SK-N-SH treated with all-trans-retinoic acid at 6 μM for 48 hours (cell line): ENCODE measurements around the gene MRPL27.

Source experiments
- ARNTL ChIP-seq: fragments of 450-650 bp; formaldehyde crosslinking; IDR thresholded peaks from 2 replicates; pipeline ENCODE4 v1.5.0; 2020; ENCODE audit warnings: low read depth, mild to moderate bottlenecking, moderate library complexity, borderline replicate concordance
- ESRRG ChIP-seq: fragments of 250-450 bp; sonication (Bioruptor Pico); IDR thresholded peaks from 2 replicates; pipeline ENCODE4 v1.6.1; 2021; ENCODE audit warnings: mild to moderate bottlenecking
- GLIS3 ChIP-seq: fragments of 250-450 bp; sonication (Bioruptor Pico); IDR thresholded peaks from 2 replicates; pipeline ENCODE4 v1.5.0; 2020; ENCODE audit warnings: mild to moderate bottlenecking, moderate library complexity
- OSR1 ChIP-seq: fragments of 250-450 bp; sonication (Bioruptor Pico); IDR thresholded peaks from 2 replicates; pipeline ENCODE4 v1.8.0; 2022; ENCODE audit warnings: moderate library complexity, mild to moderate bottlenecking, inconsistent platforms
- TCF4 ChIP-seq: fragments of 250-450 bp; sonication (Bioruptor Pico); IDR thresholded peaks from 2 replicates; pipeline ENCODE4 v1.8.0; 2021; ENCODE audit warnings: mild to moderate bottlenecking, moderate library complexity, borderline replicate concordance
- TOX ChIP-seq: fragments of 250-450 bp; sonication (Bioruptor Pico); IDR thresholded peaks from 2 replicates; pipeline ENCODE4 v1.8.0; 2021; ENCODE audit warnings: mild to moderate bottlenecking, moderate library complexity, borderline replicate concordance
- ZFP3 ChIP-seq: fragments of 250-450 bp; sonication (Bioruptor Pico); IDR thresholded peaks from 2 replicates; pipeline ENCODE4 v1.5.0; 2020; ENCODE audit warnings: mild to moderate bottlenecking, moderate library complexity
- ZFP30 ChIP-seq: fragments of 450-650 bp; formaldehyde crosslinking; IDR thresholded peaks from 2 replicates; pipeline ENCODE4 v1.5.0; 2022; ENCODE audit warnings: mild to moderate bottlenecking, moderate library complexity
- ZNF70 ChIP-seq: fragments of 450-650 bp; formaldehyde crosslinking; IDR thresholded peaks from 2 replicates; pipeline ENCODE4 v1.5.0; 2020; ENCODE audit warnings: mild to moderate bottlenecking, moderate library complexity
- ZNF8 ChIP-seq: fragments of 450-650 bp; formaldehyde crosslinking; IDR thresholded peaks from 2 replicates; pipeline ENCODE4 v1.5.0; 2020; ENCODE audit warnings: mild to moderate bottlenecking, moderate library complexity
- TF ChIP-seq, protein P1 (sequence below): fragments of 250-450 bp; sonication (Bioruptor Pico); IDR thresholded peaks from 2 replicates; pipeline ENCODE4 v1.5.0; 2020; ENCODE audit warnings: mild to moderate bottlenecking, moderate library complexity
- TF ChIP-seq, protein P2 (sequence below): fragments of 250-450 bp; sonication (Bioruptor Pico); IDR thresholded peaks from 2 replicates; pipeline ENCODE4 v1.8.0; 2021; ENCODE audit warnings: low read depth, mild to moderate bottlenecking, moderate library complexity, borderline replicate concordance
- TF ChIP-seq, protein P3 (sequence below): fragments of 250-450 bp; sonication (Bioruptor Pico); IDR thresholded peaks from 2 replicates; pipeline ENCODE4 v1.8.0; 2020; ENCODE audit warnings: mild to moderate bottlenecking, moderate library complexity, borderline replicate concordance

DNA sequence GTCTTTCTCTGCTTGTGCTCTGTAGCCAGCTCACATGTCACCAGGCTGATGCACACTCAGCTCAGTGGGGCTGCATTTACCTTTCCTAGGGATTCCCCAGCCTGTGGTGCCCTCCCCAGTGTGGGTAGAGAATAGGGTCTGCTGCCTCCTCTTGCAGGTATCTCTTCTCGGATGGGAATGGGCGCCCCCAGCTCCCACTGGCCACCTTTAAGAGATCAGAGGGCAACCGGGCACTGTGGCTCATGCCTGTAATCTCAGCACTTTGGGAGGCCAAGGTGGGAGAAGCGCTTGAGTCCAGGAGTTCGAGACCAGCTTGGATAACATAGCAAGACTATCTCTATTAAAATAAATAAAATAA, 23.8 kb downstream of the MRPL27 start:
- TF ChIP-seq ZFP3 (CRISPR knock-in tag) (no peak), ARNTL (CRISPR knock-in tag) (no peak), TOX (CRISPR knock-in tag) (no peak), ZNF8 (no peak), ZFP30 (no peak), ZNF70 (no peak), GLIS3 (no peak), ESRRG (CRISPR knock-in tag) (no peak), OSR1 (CRISPR knock-in tag) (no peak), TCF4 (no peak)
- TF ChIP-seq, protein P1, sequence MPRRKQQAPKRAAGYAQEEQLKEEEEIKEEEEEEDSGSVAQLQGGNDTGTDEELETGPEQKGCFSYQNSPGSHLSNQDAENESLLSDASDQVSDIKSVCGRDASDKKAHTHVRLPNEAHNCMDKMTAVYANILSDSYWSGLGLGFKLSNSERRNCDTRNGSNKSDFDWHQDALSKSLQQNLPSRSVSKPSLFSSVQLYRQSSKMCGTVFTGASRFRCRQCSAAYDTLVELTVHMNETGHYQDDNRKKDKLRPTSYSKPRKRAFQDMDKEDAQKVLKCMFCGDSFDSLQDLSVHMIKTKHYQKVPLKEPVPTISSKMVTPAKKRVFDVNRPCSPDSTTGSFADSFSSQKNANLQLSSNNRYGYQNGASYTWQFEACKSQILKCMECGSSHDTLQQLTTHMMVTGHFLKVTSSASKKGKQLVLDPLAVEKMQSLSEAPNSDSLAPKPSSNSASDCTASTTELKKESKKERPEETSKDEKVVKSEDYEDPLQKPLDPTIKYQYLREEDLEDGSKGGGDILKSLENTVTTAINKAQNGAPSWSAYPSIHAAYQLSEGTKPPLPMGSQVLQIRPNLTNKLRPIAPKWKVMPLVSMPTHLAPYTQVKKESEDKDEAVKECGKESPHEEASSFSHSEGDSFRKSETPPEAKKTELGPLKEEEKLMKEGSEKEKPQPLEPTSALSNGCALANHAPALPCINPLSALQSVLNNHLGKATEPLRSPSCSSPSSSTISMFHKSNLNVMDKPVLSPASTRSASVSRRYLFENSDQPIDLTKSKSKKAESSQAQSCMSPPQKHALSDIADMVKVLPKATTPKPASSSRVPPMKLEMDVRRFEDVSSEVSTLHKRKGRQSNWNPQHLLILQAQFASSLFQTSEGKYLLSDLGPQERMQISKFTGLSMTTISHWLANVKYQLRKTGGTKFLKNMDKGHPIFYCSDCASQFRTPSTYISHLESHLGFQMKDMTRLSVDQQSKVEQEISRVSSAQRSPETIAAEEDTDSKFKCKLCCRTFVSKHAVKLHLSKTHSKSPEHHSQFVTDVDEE: no peak
- TF ChIP-seq, protein P2, sequence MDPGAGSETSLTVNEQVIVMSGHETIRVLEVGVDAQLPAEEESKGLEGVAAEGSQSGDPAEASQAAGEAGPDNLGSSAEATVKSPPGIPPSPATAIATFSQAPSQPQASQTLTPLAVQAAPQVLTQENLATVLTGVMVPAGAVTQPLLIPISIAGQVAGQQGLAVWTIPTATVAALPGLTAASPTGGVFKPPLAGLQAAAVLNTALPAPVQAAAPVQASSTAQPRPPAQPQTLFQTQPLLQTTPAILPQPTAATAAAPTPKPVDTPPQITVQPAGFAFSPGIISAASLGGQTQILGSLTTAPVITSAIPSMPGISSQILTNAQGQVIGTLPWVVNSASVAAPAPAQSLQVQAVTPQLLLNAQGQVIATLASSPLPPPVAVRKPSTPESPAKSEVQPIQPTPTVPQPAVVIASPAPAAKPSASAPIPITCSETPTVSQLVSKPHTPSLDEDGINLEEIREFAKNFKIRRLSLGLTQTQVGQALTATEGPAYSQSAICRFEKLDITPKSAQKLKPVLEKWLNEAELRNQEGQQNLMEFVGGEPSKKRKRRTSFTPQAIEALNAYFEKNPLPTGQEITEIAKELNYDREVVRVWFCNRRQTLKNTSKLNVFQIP: no peak
- TF ChIP-seq, protein P3, sequence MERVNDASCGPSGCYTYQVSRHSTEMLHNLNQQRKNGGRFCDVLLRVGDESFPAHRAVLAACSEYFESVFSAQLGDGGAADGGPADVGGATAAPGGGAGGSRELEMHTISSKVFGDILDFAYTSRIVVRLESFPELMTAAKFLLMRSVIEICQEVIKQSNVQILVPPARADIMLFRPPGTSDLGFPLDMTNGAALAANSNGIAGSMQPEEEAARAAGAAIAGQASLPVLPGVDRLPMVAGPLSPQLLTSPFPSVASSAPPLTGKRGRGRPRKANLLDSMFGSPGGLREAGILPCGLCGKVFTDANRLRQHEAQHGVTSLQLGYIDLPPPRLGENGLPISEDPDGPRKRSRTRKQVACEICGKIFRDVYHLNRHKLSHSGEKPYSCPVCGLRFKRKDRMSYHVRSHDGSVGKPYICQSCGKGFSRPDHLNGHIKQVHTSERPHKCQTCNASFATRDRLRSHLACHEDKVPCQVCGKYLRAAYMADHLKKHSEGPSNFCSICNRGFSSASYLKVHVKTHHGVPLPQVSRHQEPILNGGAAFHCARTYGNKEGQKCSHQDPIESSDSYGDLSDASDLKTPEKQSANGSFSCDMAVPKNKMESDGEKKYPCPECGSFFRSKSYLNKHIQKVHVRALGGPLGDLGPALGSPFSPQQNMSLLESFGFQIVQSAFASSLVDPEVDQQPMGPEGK (CRISPR knock-in tag): no peak
